Hepatocyte (in vitro differentiated cells): ENCODE measurements around the gene TYROBP. TPM values are rescaled to one million over a fixed set of nuclear protein-coding genes. Genes with fewer than 3 reads are reported as not detected.
A peak's percentile ranks its signal among the peaks of the same experiment; 100 is the strongest.

Experiments used
- DNase-seq: peaks from one replicate; pipeline ENCODE4 v3.0.0-alpha.2; 2016; ENCODE audit warnings: low spot score
- H2AFZ ChIP-seq: fragments of 200-600 bp; sonication (generic); 2 replicates; pipeline ENCODE4 v1.6.0; 2016; ENCODE audit warnings: antibody characterized with exemption, mild to moderate bottlenecking
- H3K27ac ChIP-seq: fragments of 200-600 bp; sonication (generic); 2 replicates; pipeline ENCODE4 v1.5.1; 2016; ENCODE audit warnings: mild to moderate bottlenecking
- H3K27me3 ChIP-seq: fragments of 200-600 bp; sonication (generic); 2 replicates; pipeline ENCODE4 v1.6.1; 2016
- H3K36me3 ChIP-seq: fragments of 200-600 bp; sonication (generic); replicated peaks from 2 replicates; pipeline ENCODE4 v1.5.1; 2016; ENCODE audit warnings: low read depth; ENCODE audit not compliant: insufficient read depth
- H3K4me1 ChIP-seq: fragments of 200-600 bp; sonication (generic); 2 replicates; pipeline ENCODE4 v1.5.1; 2016; ENCODE audit warnings: mild to moderate bottlenecking, moderate library complexity; ENCODE audit not compliant: insufficient read depth
- H3K4me2 ChIP-seq: fragments of 200-600 bp; sonication (generic); 2 replicates; pipeline ENCODE4 v1.6.0; 2016
- H3K4me3 ChIP-seq: fragments of 200-600 bp; sonication (generic); 2 replicates; pipeline ENCODE4 v1.5.1; 2016; ENCODE audit warnings: mild to moderate bottlenecking
- H3K79me2 ChIP-seq: fragments of 200-600 bp; sonication (generic); 2 replicates; pipeline ENCODE4 v1.6.0; 2017; ENCODE audit warnings: mild to moderate bottlenecking
- H3K9me2 ChIP-seq: fragments of 200-600 bp; sonication (generic); replicated peaks from 2 replicates; pipeline ENCODE4 v1.6.0; 2017; ENCODE audit warnings: mild to moderate bottlenecking; ENCODE audit not compliant: insufficient read depth
- H3K9me3 ChIP-seq: fragments of 200-600 bp; sonication (generic); 2 replicates; pipeline ENCODE4 v1.5.1; 2016; ENCODE audit warnings: low read depth, mild to moderate bottlenecking
- H4K20me1 ChIP-seq: fragments of 200-600 bp; sonication (generic); 2 replicates; pipeline ENCODE4 v1.6.0; 2016; ENCODE audit warnings: mild to moderate bottlenecking; ENCODE audit not compliant: insufficient read depth, poor library complexity, severe bottlenecking
- CTCF ChIP-seq: fragments of 200-600 bp; sonication (generic); IDR thresholded peaks from 2 replicates; pipeline ENCODE4 v1.5.1; 2016; ENCODE audit warnings: antibody characterized with exemption, mild to moderate bottlenecking; ENCODE audit not compliant: poor library complexity
- EZH2 ChIP-seq: fragments of 200-600 bp; sonication (generic); IDR thresholded peaks from 2 replicates; pipeline ENCODE4 v1.6.1; 2016; ENCODE audit warnings: antibody characterized with exemption, mild to moderate bottlenecking, borderline replicate concordance
- EZH2phosphoT487 ChIP-seq: fragments of 200-600 bp; sonication (generic); IDR thresholded peaks from one replicate; pipeline ENCODE4 v1.6.1; 2018; ENCODE audit warnings: antibody characterized with exemption, mild to moderate bottlenecking, low read depth, moderate library complexity; ENCODE audit not compliant: unreplicated experiment, severe bottlenecking
- WGBS: methylation state at CpG from one replicate; pipeline ENCODE4 v1.1.6; 2016; ENCODE audit warnings: low lambda C conversion rate; ENCODE audit errors: missing lambda C conversion rate; 5-methylcytosine and 5-hydroxymethylcytosine counted together
- polyA plus RNA-seq: library from polyadenylated mRNA; unstranded; fragments of >200 nt; fragmentation: Nextera tagmentation; extraction: Ambion mirVana; gene quantifications from 2 replicates; pipeline ENCODE4 v1.2.1, GENCODE V29; 2016
- total RNA-seq: library from RNA; depleted of rRNA; stranded (reverse); fragments of >200 nt; gene quantifications from 2 replicates; pipeline ENCODE4 v1.2.3, GENCODE V29; 2014

TYROBP gene
- total and polyA plus RNA-seq, 2 experiments from 2014 or later = 4.9 to 5.9 TPM

DNA sequence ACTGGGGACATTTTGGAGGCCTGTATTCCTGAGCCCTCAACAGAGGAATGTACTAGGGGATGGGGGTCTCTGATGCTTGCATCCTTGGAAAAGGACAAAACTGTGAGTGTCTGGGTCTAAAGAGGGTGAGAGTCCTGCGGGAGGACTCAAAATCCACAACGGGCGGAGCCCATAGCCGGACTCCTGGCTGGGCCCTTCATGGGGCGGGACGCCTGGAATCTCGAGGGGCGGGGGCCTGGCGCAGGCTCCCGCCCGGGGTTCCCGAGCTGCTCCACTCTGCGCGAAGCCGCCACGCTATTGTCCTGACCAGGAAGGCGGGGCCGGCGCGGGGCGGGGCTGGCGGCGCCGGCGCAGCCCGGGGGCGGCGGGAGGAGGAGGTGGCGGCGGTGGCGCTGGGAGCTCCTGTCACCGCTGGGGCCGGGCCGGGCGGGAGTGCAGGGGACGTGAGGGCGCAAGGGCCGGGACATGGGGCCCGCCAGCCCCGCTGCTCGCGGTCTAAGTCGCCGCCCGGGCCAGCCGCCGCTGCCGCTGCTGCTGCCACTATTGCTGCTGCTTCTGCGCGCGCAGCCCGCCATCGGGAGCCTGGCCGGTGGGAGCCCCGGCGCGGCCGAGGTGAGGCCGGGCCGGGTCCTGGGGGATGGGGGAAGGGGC is 39.8 kb downstream of the TYROBP start, which contains the start of gene APLP1:
TSS of gene APLP1 (plus strand) at position 403 of the 651 bp plus-strand sequence. CDS start at position 466, 63 bp downstream.
- Histone ChIP-seq H2AFZ (peak within 1 kb of the TSS; percentile 26), H3K4me2 (peak within 1 kb of the TSS; percentile 96), H4K20me1 (no peaks in the 10 kb centered on the region), H3K36me3 (no peaks in the 10 kb centered on the region), H3K4me1 (peaks cover 17% of the 10 kb centered on the region), H3K27me3 (peaks cover 12% of the 10 kb centered on the region), H3K9me3 (no peaks in the 10 kb centered on the region), H3K4me3 (peak within 1 kb of the TSS; percentile 45), H3K79me2 (no peaks in the 10 kb centered on the region), H3K27ac (no peak within 1 kb of the TSS), H3K9me2 (no peaks in the 10 kb centered on the region)
- peak; percentile 85 for DNase-seq
- 2% methylated on average over 24 of the region's 60 CpGs for WGBS
- TF ChIP-seq EZH2phosphoT487 (no peak), EZH2 (no peak), CTCF (no peak)

DNA sequence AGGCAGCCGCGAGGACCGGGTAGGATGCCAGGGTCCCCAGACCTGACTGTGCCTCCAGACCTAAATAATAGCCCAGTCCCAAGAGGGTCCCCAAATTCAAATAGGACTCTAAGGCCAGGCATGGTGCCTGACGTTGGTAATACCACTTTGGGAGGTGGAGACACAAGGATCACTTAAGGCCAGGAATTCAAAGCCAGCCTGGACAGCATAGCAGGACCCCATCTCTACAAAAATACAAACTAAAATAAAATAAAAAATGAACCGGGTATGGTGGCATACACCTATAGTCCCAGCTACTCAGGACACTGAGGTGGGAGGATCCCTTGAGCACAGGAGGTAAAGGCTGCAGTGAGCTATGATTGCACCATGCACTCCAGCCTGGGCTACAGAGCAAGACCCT is 45.1 kb downstream of the TYROBP start:
- peaks cover 47% of the 10 kb centered on the region for H3K27me3 ChIP-seq
- no peak overlapping the region for H3K27ac ChIP-seq
- no peaks in the 10 kb centered on the region for H3K36me3 ChIP-seq
- H2AFZ ChIP-seq = no peak overlapping the region
- no peak for TF ChIP-seq CTCF
- no peak for TF ChIP-seq EZH2
- no peak for TF ChIP-seq EZH2phosphoT487
- H3K9me3 ChIP-seq = no peaks in the 10 kb centered on the region
- WGBS = 93% methylated on average over 5 of the region's 5 CpGs
- no peak overlapping the region for H3K4me2 ChIP-seq
- no peaks in the 10 kb centered on the region for H3K4me1 ChIP-seq
- no peaks in the 10 kb centered on the region for H4K20me1 ChIP-seq
- H3K79me2 ChIP-seq = no peaks in the 10 kb centered on the region
- no peak for DNase-seq
- no peaks in the 10 kb centered on the region for H3K9me2 ChIP-seq
- no peak overlapping the region for H3K4me3 ChIP-seq

GRCh38 chr19:35862528-35862927 is 45.6 kb downstream of the TYROBP start:
- Histone ChIP-seq H3K27me3 (peaks cover 47% of the 10 kb centered on the region), H3K4me2 (no peak overlapping the region), H3K9me3 (no peaks in the 10 kb centered on the region), H3K27ac (no peak overlapping the region), H3K4me1 (no peaks in the 10 kb centered on the region), H3K79me2 (no peaks in the 10 kb centered on the region), H3K36me3 (no peaks in the 10 kb centered on the region), H4K20me1 (no peaks in the 10 kb centered on the region), H2AFZ (no peak overlapping the region), H3K9me2 (no peaks in the 10 kb centered on the region), H3K4me3 (no peak overlapping the region)
- 94% methylated on average over 13 of the region's 14 CpGs for WGBS
- TF ChIP-seq EZH2phosphoT487 (no peak), CTCF (no peak), EZH2 (no peak)
- no peak for DNase-seq
